Measurements from ENCODE around the gene PRPF19. TPM values are rescaled to one million over a fixed set of nuclear protein-coding genes. Genes with fewer than 3 reads are reported as not detected.

The PRPF19 gene
- total and polyA plus RNA-seq, 9 of the 15 experiments (the other 6 are each of a cell fraction or from before 2014, with no cell fraction given): 9.4 to 212 (median 73.2) TPM

DNA sequence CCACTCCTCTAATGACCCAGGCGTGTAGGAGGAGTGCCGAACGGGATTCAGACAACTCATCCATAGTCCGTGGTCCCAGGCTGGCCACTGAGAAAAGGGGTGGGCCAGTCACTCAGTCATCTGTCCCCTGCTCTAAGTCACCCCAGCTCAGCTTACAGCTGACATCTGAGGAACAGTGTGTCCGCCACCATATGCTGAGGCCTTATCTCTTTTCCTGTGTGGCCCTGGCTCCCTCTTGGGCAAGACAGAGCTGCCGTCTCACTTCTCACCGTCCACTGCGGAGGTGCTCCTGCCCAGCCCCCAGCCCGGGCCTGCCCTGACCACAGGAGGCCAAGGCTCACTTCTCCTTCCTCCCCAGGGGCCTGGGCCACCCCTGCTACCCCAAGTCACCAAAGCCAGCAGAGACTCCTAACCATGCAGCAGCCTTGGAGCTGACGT is 57.7 kb downstream of the PRPF19 start (continued):
- TF ChIP-seq ZNF280A (IDR thresholded peaks at IDR 0.05; ENCODE audit: low read depth, partially characterized antibody) (no peak), ZNF780A (CRISPR knock-in tag; IDR thresholded peaks at IDR 0.05) (no peak), ZBTB17 (CRISPR knock-in tag; IDR thresholded peaks at IDR 0.05) (peak; percentile 99), RBBP5 (IDR thresholded peaks at IDR 0.05; ENCODE audit: borderline replicate concordance, insufficient read depth, low read length, poor library complexity, severe bottlenecking) (no peak), JUN (IDR thresholded peaks at IDR 0.05; ENCODE audit: borderline replicate concordance, low read depth, low read length) (no peak), JUN (CRISPR knock-in tag; IDR thresholded peaks at IDR 0.05; ENCODE audit: borderline replicate concordance) (no peak), ZNF175 (CRISPR knock-in tag; IDR thresholded peaks at IDR 0.05; ENCODE audit: low read depth) (no peak), NR3C1 (CRISPR knock-in tag; IDR thresholded peaks at IDR 0.05) (no peak), EP400 (IDR thresholded peaks at IDR 0.05) (no peak), HMBOX1 (IDR thresholded peaks at IDR 0.05) (no peak), FUS (optimal IDR thresholded peaks at IDR 0.05; ENCODE audit: low read depth, low read length) (no peak), CTBP1 (IDR thresholded peaks at IDR 0.05; ENCODE audit: borderline replicate concordance) (0 out of 2 replicates have a peak, but pooled peaks have one; percentile 24), CREB5 (CRISPR knock-in tag; IDR thresholded peaks at IDR 0.05) (no peak), MAZ (CRISPR knock-in tag; conservative IDR thresholded peaks at IDR 0.05 in 1 of 2, IDR thresholded peaks at IDR 0.05 in 1 of 2) (peak; percentile 52 to 74; a peak in 2 of 4 replicates), TRIM25 (IDR thresholded peaks at IDR 0.05; ENCODE audit: borderline replicate concordance) (no peak), KLF13 (tag; IDR thresholded peaks at IDR 0.05; ENCODE audit: borderline replicate concordance, low read depth) (no peak), ZNF347 (CRISPR knock-in tag; IDR thresholded peaks at IDR 0.05; ENCODE audit: low read depth) (no peak), DLX4 (CRISPR knock-in tag; IDR thresholded peaks at IDR 0.05) (no peak), ZZZ3 (IDR thresholded peaks at IDR 0.05) (no peak)
- TF ChIP-seq, protein P1, sequence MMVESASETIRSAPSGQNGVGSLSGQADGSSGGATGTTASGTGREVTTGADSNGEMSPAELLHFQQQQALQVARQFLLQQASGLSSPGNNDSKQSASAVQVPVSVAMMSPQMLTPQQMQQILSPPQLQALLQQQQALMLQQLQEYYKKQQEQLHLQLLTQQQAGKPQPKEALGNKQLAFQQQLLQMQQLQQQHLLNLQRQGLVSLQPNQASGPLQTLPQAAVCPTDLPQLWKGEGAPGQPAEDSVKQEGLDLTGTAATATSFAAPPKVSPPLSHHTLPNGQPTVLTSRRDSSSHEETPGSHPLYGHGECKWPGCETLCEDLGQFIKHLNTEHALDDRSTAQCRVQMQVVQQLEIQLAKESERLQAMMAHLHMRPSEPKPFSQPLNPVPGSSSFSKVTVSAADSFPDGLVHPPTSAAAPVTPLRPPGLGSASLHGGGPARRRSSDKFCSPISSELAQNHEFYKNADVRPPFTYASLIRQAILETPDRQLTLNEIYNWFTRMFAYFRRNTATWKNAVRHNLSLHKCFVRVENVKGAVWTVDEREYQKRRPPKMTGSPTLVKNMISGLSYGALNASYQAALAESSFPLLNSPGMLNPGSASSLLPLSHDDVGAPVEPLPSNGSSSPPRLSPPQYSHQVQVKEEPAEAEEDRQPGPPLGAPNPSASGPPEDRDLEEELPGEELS (CRISPR knock-in tag; IDR thresholded peaks at IDR 0.05; ENCODE audit: borderline replicate concordance): no peak
